GDM1 (cell line): ENCODE measurements around the gene CD22.
"Not testable (repeated sequence)": the region's sequence is repeated elsewhere in the genome, so short reads cannot be mapped to it uniquely, and the experiment has no call there.

Experiments used
- DNase-seq: peaks from one replicate; lab custom pipeline; 2025; lab: John Stamatoyannopoulos, UW

Gene CD22

GRCh38 chr19:35341565-35342225, 12.7 kb downstream of the CD22 start:
- no peak for DNase-seq

- DNase-seq, result no peak
Observed at GRCh38 chr19:35342430-35342829, 13.4 kb downstream of the CD22 start.

- DNase-seq, result no peak
Observed at GRCh38 chr19:35344511-35345031, 15.6 kb downstream of the CD22 start.

- DNase-seq, result no peak
Observed at GRCh38 chr19:35345671-35346111, 16.7 kb downstream of the CD22 start.

- peak; percentile 51 for DNase-seq
Observed at GRCh38 chr19:35346193-35347052, 17.4 kb downstream of the CD22 start.

- peak; percentile 47 for DNase-seq
Observed at GRCh38 chr19:35347171-35347929, 18.4 kb downstream of the CD22 start, which contains the start of gene FFAR1. TSS of gene FFAR1 (plus strand) at chr19:35347902. CDS start at chr19:35351552, 3,650 bp downstream.

GRCh38 chr19:35347930-35348298, 18.9 kb downstream of the CD22 start:
- DNase-seq, result no peak

GRCh38 chr19:35348911-35349611, 20.1 kb downstream of the CD22 start:
- DNase-seq, result no peak

- DNase-seq, result no peak
Observed at GRCh38 chr19:35349614-35350521, 20.9 kb downstream of the CD22 start.

GRCh38 chr19:35350591-35350990, 21.6 kb downstream of the CD22 start:
- no peak for DNase-seq

GRCh38 chr19:35351411-35352176, 22.6 kb downstream of the CD22 start:
- DNase-seq, result no peak

GRCh38 chr19:35352177-35352447, 23.1 kb downstream of the CD22 start:
- DNase-seq, result no peak

- peak; percentile 42 for DNase-seq
Observed at GRCh38 chr19:35352448-35353304, 23.7 kb downstream of the CD22 start.

- DNase-seq, result no peak
Observed at GRCh38 chr19:35353635-35354034, 24.6 kb downstream of the CD22 start.

GRCh38 chr19:35354898-35355297, 25.9 kb downstream of the CD22 start:
- no peak for DNase-seq

- no peak for DNase-seq
Observed at GRCh38 chr19:35355791-35356460, 26.9 kb downstream of the CD22 start.

GRCh38 chr19:35357867-35358573, 29.0 kb downstream of the CD22 start, which contains the start of gene FFAR3:
TSS of gene FFAR3 (plus strand) at chr19:35358460. CDS start at chr19:35358891, 431 bp downstream.
- peak; percentile 52 for DNase-seq

GRCh38 chr19:35358834-35359233, 29.8 kb downstream of the CD22 start:
- DNase-seq, result not testable (repeated sequence)
